DMS153 (cell line): ENCODE data around the gene KLK10.

ENCODE experiments used
- DNase-seq: peaks from one replicate; lab custom pipeline; 2025; lab: John Stamatoyannopoulos, UW

KLK10 gene

DNA sequence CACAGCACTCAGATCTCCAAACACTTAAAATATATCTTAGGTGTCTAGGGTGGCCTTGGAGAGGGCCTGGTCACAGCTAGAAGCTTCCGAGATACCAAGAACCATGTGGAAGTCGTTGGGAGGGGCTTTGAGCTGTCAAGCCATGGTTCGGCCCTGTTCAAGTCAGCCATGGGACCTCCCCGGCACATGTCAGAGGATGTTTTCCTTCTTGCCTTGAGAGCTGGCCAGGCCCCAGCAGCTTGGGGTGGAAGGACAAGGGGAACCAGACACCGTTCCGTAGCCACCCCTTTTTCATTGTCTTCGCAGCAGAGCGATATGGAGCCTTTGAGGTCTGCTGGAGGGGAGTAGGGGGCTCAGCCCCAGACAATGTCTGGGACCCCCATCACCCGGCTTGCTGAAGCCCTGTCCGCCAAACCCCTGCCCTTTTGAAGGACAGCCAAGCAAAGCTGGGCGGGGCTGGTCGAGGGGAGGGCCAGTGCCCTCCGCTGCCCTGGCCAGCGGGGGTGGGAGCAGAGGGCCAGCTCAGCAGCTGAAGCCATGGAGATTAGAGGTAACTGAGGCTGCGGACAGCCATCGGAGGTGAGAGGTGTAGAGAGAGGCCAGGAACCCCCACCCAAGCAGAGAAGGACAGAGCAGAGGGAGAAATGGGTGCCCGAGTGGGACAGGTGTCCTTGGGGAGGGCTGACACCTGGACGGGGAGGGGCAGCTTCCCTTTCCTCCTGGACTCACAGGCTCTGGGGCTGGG, 6.5 kb upstream of the KLK10 start:
- no peak for DNase-seq

GRCh38 chr19:51025401-51025800, 5.9 kb upstream of the KLK10 start:
- peak; percentile 5 for DNase-seq

- DNase-seq = peak; percentile 41
Measured at GRCh38 chr19:51024924-51025323, 5.4 kb upstream of the KLK10 start.

DNA sequence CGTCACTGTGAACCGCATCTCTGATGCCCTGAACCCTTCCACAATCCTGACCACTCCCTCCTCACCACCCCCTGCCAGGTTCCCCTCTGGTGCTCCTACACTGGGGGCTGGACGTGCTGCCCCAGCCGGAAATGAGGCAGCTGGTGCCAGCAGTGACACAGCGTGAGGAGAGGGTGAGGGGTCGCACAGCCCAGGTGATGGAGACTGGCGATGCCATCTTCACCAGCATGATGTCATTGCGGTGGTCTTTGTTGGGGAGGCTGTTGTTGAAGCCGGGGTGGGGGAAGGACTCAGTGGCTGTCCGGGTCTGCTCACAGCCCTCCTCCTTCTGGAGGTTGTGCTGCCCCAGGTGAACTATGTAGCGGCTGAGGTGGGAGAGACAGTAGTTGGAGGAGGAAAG, 4.4 kb upstream of the KLK10 start:
- no peak for DNase-seq

DNA sequence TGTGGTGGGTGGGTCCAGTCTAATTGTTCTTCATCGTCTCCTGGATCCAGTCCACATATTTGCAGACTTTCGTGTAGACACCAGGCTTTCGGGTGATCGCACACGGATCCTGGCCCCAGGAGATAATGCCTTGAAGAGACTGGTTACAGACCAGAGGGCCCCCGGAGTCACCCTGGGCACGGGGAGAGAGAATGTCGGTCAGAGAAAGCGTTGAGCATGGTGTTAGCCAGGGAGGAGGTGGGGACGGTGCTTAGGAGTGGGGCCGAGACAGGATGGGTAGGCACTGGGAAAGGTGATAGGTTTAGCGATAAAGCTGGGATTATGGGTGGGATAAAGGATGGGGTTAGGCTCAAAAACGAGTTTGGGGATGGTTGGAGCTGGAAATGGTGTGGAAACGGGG, 3.0 kb upstream of the KLK10 start:
- no peak for DNase-seq

- peak; percentile 69 for DNase-seq
Measured at GRCh38 chr19:51020988-51021651, 1.6 kb upstream of the KLK10 start.

- DNase-seq = no peak
Measured at GRCh38 chr19:51018745-51019543, 565 bp downstream of the KLK10 start.

DNA sequence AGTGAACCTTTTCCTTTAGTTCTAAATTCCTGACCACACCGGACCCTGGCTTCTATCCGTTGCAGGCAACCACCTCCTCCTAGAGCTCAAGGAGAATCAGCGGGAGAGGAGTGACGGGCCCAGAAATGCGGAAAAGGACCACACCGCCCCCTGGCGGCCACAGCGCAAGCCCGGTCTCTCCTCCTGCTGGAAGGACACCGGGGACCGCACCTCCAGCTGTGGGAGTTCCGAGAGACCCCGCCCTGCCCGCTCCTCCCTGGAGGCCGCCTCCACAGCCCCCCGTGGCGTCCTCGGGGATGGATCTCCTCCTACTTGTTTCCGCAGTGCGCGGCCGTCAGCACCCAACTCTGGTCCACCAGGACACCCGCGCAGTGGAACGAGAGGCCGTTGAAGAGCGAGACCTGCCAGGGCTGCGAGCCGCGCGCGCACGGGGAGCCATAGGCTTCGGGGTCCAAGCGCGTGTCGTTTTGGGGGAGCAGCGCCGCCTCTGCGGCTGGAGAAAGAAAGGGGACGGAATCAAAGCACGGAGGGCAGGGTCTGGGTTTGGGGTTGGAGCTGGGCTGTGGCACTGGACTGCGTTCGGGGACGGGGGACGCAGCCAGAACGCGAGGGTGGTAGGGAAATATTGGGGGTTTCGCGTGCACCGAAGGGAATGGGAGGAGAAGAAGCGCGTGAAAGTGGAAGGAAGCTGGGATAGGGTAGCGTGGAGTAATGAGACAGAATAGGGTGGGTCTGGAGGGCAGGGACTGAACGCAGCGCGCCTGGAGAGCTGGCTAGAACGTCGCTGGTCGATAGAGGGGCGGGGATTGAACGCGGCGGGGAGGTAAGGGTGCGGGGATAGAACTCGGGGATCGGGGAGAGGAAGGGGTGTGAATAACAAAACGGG, 2.5 kb downstream of the KLK10 start:
- peak; percentile 54 for DNase-seq

- DNase-seq = no peak
Measured at GRCh38 chr19:51015691-51016267, 3.7 kb downstream of the KLK10 start.

GRCh38 chr19:51014242-51014641, 5.3 kb downstream of the KLK10 start:
- DNase-seq = no peak

DNA sequence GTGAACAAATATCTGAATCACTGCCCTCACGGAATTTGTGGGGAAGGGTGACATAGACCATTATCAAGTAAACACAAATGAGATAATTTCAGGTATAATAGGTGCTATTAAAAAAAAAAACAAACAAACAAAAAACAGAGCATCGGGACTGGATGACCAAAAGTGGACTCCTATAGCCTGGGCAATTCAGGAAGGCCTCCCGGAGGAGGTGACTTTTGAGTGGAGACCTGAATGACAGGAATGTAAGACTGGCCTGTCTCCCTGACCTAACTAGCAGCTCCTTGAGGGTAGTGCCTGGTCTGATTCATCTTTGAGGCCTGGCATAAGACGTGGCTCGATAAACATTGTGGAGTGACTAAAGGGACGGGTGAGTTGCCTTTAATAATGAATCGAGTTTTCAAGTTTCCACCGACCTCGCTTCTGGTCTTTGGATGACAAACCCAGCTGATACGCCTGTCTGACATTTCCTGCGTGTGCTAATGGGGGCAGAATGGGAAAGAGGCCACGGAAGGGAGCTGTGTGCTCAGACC, 6.8 kb downstream of the KLK10 start:
- no peak for DNase-seq

DNA sequence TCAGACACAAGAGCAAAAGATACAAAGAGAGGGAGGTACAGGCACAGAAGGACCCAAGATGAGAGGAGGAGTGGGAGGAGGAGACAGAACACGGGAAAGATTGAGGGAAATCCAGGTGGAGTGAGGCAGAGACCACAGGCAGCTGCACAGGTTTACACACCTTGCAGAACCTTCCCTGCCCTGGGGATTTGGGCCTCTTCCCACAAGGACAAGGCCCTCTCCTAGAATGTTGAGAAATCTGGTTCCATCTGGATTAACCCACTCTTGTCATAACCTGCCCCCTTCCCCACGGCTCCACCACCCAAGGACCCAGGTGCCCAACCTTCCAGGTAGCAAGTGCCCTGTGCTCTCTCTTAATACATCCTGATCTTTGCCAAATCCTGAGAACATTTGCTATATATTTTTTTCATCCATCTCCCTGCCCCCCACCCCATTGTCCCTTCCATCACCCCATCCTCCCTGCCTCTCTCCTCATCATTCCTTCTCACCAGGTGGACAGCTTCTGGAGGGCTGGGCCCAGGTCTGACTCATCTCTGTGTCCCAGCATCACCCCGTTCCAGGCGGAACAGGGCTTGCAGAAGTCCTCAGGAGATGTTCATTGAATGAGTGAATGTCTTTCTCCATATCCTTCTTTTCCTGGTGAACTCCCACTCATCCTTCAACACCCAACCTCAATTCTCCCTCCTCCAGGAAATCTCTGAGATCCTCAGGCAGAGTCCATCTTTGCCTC, 9.3 kb downstream of the KLK10 start:
- DNase-seq = no peak

GRCh38 chr19:51009061-51009891, 10.2 kb downstream of the KLK10 start:
- no peak for DNase-seq

DNA sequence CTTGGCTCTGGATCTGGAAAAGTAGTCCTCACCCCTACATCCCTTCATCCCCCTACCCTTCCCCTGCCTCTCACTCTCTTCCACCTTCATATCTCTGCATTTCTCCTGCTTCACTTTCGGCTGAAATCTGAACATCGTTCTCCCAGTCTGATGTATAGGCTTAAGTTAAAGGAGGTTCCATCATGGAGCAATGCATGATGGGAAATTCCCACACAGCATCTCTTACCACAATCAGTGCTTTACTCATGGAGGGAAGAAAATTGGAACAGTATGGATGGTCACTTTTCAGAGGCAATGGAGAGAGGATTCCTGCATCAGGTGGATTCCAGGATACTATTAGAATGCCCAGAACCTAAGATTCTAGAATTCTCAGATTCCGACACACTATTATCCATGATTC, 12.0 kb downstream of the KLK10 start:
- DNase-seq = no peak

DNA sequence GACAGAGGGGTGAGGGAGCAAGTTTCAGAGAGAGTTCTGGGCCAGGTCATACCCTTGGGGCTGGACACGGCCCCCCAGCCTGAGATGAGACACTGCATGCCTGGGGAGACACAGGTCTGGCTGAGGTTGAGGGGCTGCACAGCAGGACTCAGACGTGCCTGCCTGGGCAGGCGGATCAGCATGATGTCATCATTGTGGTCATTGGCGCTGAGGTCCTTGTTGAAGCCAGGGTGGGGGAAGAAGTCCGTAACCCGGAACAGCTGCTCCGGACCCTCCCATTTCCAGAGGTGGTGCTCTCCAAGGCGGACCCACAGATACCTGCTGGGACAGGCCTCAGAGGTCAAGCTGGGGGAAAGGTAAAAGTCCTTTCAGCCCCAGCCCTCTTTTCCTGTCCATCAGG, 13.1 kb downstream of the KLK10 start:
- no peak for DNase-seq

- DNase-seq = no peak
Measured at GRCh38 chr19:51005248-51005647, 14.3 kb downstream of the KLK10 start.

DNA sequence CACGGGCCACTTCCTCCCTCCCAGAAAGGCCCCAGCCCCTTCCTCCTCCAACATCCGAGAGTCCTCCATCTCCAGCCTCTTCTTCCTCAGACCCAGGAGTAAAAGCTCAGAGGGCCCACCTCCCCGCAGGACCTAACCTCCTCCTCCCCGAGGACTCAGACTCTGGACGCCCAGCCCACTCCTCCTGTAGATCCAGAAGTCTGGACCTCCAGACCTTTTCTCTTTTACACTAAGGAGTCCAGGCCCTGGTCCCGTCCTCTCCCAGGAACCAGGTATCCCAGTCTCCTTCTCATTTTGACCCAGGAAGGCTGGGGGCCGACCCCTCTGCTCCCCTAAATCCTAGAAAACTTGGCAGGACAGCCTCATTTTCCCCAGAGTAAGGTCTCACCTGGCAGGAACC, 16.2 kb downstream of the KLK10 start:
- DNase-seq = no peak

DNA sequence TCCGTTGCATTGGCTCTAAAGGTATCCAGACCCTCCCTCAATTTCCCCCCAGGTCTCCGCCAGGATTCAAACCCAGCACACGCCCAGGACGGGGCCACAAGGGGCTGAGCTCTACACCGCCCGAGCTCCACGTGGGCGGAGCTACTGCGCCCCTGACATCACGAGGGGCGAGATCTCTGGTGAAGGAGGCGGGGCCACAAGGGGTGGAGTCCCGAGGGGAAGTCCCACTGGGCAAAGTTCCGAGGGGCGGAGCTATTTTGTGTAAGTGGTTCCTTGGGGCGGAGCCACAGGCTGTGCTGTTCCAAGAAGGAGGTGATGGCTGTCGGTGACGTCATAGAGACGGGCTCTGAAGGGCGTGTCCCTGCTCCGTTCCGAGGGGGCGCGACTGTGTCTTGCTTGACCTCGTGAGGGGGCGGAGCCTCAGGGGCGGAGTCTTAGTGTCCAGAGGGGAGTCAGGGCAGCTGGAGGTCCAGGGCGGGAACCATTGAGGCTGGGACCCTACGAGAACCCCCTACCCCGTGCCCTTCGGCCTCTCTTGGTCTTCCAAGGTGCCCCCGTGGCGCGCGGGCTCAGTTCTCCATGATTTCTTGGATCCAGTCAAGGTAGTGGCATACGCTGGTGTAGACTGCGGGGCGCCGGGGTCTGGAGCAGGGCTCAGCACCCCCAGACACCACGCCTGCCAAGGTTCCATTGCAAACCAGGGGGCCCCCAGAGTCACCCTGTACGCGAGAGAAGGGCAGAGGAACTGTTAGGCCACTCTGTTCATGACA, 16.8 kb downstream of the KLK10 start:
- DNase-seq = no peak

GRCh38 chr19:51002089-51002532, 17.4 kb downstream of the KLK10 start:
- DNase-seq = no peak
